HG03108 (cell line): ENCODE data around the gene ANKS1B.
A peak's percentile ranks its signal among the peaks of the same experiment; 100 is the strongest.

ENCODE experiments used
- ATAC-seq: cut with Tn5 transposase; IDR thresholded peaks from one replicate; pipeline ENCODE4 v1.9.1; 2021; ENCODE audit warnings: moderate library complexity; ENCODE audit not compliant: unreplicated experiment

The ANKS1B gene

GRCh38 chr12:99142651-99143050 lies 842.1 kb downstream of the ANKS1B start:
- ATAC-seq = no peak

GRCh38 chr12:99140017-99140720 lies 844.6 kb downstream of the ANKS1B start:
- ATAC-seq = no peak

GRCh38 chr12:99138393-99138792 lies 846.3 kb downstream of the ANKS1B start:
- ATAC-seq = no peak

GRCh38 chr12:99137124-99137855 lies 847.4 kb downstream of the ANKS1B start:
- no peak for ATAC-seq

GRCh38 chr12:99136516-99136915 lies 848.2 kb downstream of the ANKS1B start:
- ATAC-seq = no peak

- no peak for ATAC-seq
Observed at GRCh38 chr12:99135376-99135775, 849.4 kb downstream of the ANKS1B start.

- no peak for ATAC-seq
Observed at GRCh38 chr12:99133401-99133800, 851.3 kb downstream of the ANKS1B start.

GRCh38 chr12:99131751-99132199 lies 853.0 kb downstream of the ANKS1B start:
- ATAC-seq = no peak

GRCh38 chr12:99130808-99131553 lies 853.8 kb downstream of the ANKS1B start:
- ATAC-seq = peak; percentile 94

- no peak for ATAC-seq
Observed at GRCh38 chr12:99128246-99128802, 856.4 kb downstream of the ANKS1B start.

GRCh38 chr12:99122959-99123358 lies 861.8 kb downstream of the ANKS1B start:
- ATAC-seq = no peak

- ATAC-seq = no peak
Observed at GRCh38 chr12:99122496-99122895, 862.2 kb downstream of the ANKS1B start.

- ATAC-seq = no peak
Observed at GRCh38 chr12:99121546-99121945, 863.2 kb downstream of the ANKS1B start.

- no peak for ATAC-seq
Observed at GRCh38 chr12:99119943-99120342, 864.8 kb downstream of the ANKS1B start.

GRCh38 chr12:99119449-99119848 lies 865.3 kb downstream of the ANKS1B start:
- no peak for ATAC-seq

GRCh38 chr12:99111600-99111999 lies 873.1 kb downstream of the ANKS1B start:
- ATAC-seq = no peak

- ATAC-seq = no peak
Observed at GRCh38 chr12:99110868-99111267, 873.9 kb downstream of the ANKS1B start.

- no peak for ATAC-seq
Observed at GRCh38 chr12:99110212-99110611, 874.5 kb downstream of the ANKS1B start.

GRCh38 chr12:99108924-99109323 lies 875.8 kb downstream of the ANKS1B start:
- no peak for ATAC-seq

- ATAC-seq = no peak
Observed at GRCh38 chr12:99099786-99100185, 885.0 kb downstream of the ANKS1B start.

GRCh38 chr12:99097171-99097570 lies 887.6 kb downstream of the ANKS1B start:
- no peak for ATAC-seq
